Measurements from ENCODE around the gene TOX2. TPM values are rescaled to one million over a fixed set of nuclear protein-coding genes. Genes with fewer than 3 reads are reported as not detected.

Gene TOX2
- total RNA-seq, 6 experiments from 2014 or later = 1.5 to 5.0 (median 2.2) TPM

DNA sequence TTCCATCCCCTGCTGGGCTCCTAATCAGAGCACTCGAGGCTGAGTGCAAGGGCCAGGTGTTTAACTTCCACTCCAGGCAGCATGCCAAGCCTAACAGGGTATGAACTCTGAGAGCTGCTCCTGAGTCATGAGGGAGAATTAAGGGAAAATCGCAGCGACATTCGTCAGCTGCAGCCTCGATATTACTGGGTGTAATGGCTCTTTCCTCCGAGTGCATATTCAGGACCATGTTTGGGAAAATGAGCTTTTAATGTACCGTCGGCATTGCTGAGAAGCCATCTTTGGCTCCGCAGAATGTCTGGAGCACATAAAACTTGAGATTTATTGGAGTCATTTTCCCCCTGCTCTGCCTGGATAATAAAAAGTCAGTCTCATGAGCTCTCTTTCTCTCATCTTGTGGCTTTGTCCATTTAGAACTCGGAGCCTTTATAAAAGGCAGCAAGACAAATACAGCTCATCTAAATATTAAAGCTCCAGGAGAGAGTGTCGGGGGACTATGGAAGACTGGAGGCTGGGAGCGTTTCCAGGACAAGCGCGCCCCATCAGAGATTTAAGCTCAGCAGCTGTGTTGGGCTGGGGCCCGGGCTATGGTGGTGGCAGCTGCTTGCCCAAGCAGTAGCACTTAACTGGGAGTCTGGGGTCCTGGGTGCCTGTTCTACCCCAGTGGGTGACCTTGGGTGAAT is 103.7 kb downstream of the TOX2 start:
- ATAC-seq = peak; percentile 55 to 85 (median 70)
- TF ChIP-seq, protein P1, sequence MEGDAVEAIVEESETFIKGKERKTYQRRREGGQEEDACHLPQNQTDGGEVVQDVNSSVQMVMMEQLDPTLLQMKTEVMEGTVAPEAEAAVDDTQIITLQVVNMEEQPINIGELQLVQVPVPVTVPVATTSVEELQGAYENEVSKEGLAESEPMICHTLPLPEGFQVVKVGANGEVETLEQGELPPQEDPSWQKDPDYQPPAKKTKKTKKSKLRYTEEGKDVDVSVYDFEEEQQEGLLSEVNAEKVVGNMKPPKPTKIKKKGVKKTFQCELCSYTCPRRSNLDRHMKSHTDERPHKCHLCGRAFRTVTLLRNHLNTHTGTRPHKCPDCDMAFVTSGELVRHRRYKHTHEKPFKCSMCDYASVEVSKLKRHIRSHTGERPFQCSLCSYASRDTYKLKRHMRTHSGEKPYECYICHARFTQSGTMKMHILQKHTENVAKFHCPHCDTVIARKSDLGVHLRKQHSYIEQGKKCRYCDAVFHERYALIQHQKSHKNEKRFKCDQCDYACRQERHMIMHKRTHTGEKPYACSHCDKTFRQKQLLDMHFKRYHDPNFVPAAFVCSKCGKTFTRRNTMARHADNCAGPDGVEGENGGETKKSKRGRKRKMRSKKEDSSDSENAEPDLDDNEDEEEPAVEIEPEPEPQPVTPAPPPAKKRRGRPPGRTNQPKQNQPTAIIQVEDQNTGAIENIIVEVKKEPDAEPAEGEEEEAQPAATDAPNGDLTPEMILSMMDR (IDR thresholded peaks at IDR 0.05) = no peak
- no peak for TF ChIP-seq POLR2A (IDR thresholded peaks at IDR 0.05)
- Histone ChIP-seq H3K27ac (no peak overlapping the region), H3K4me3 (no peak overlapping the region), H3K4me1 (no peaks in the 10 kb centered on the region), H3K27me3 (no peaks in the 10 kb centered on the region), H3K36me3 (no peaks in the 10 kb centered on the region), H3K9me3 (no peaks in the 10 kb centered on the region)
- intact Hi-C loops (cut with DNase I) = no loop called here
- WGBS (ENCODE audit: insufficient coverage, low coverage, low lambda C conversion rate, missing lambda C conversion rate) = 40% methylated on average over 11 of the region's 15 CpGs
- peak in 1 of 3 donors; percentile 76 for DNase-seq

DNA sequence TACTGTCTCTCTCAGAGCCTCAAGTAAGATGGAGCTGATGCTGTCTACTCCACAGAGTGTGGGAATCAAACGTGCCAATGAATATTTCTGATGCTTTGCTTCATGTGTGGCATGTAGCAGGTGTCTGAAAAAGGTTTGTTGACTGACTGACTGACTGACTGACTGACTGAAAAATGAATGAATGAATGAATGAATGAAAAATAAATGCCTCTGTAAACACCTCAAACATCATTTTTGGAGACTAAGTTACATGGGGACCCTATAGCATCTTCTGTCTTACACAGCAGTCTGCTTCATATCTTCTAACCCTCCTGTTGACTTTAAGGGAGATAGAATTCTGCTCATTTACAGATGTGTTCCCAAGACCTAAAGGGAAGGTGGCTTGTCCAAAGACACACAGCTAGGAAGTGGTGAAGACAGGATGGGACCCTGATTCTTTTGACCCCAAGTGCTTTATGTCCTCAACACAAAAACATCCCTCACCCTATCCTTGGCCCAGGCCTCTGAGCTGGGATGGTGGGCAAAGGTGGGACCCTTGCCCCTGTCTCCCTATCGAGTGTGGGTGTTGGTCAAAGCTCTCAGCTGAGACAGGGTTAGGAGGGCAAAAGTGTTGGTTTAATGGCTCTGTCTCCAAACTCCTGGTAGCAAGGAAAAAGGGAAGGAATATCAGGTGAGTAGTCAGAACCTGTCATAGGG is 104.4 kb downstream of the TOX2 start:
- DNase-seq (no peak), ATAC-seq (no peak)
- no peaks in the 10 kb centered on the region for H3K4me1 ChIP-seq
- TF ChIP-seq POLR2A (IDR thresholded peaks at IDR 0.05) = no peak
- TF ChIP-seq, protein P1 (IDR thresholded peaks at IDR 0.05) = no peak
- no peak overlapping the region for H3K27ac ChIP-seq
- intact Hi-C loops (cut with DNase I) = no loop called here
- no peaks in the 10 kb centered on the region for H3K36me3 ChIP-seq
- H3K27me3 ChIP-seq = no peaks in the 10 kb centered on the region
- WGBS (ENCODE audit: insufficient coverage, low coverage, low lambda C conversion rate, missing lambda C conversion rate) = 49% methylated on average over 2 of the region's 2 CpGs
- no peaks in the 10 kb centered on the region for H3K9me3 ChIP-seq
- H3K4me3 ChIP-seq = no peak overlapping the region

DNA sequence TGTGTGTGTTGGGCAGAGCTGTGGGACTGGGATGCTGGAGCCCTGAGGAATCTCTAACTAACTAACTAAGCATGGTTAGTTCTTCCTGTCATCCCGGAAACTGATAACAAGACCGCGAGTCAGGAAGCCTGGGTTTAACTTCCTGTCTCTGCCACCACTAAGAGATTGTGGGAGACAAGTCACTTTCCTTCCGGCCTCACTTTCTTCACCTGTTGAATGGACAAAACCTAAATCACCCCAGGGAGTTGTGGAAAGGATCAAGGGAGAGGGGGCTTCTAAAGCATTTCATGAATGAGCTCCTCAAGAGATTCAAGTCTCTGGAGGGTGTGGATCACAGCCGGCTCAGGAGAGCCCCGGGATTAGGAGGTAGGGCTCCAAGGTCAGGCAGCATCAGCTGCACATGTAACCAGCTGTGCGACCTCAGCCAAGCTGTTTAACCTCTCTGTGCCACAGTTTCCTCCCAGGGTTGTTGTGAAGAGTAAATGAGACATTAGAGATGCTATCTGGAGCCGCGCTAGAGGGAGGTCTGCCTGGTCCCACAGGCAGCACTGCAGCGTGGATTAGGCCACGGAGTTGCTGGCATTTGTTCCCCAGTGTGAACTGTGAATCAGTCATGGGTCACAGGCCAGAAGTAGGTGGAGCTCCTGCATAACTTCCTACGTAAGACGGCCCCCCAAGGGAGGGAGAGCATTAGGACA is 105.1 kb downstream of the TOX2 start:
- Histone ChIP-seq H3K27me3 (no peaks in the 10 kb centered on the region), H3K27ac (no peak overlapping the region), H3K36me3 (no peaks in the 10 kb centered on the region), H3K4me3 (no peak overlapping the region), H3K9me3 (no peaks in the 10 kb centered on the region), H3K4me1 (no peaks in the 10 kb centered on the region)
- DNase-seq (no peak), ATAC-seq (peak; percentile 17 to 36 (median 23))
- intact Hi-C loops (cut with DNase I) = no loop called here
- no peak for TF ChIP-seq POLR2A (IDR thresholded peaks at IDR 0.05)
- TF ChIP-seq, protein P1 (IDR thresholded peaks at IDR 0.05) = no peak
- WGBS (ENCODE audit: insufficient coverage, low coverage, low lambda C conversion rate, missing lambda C conversion rate) = 30% methylated on average over 6 of the region's 13 CpGs

DNA sequence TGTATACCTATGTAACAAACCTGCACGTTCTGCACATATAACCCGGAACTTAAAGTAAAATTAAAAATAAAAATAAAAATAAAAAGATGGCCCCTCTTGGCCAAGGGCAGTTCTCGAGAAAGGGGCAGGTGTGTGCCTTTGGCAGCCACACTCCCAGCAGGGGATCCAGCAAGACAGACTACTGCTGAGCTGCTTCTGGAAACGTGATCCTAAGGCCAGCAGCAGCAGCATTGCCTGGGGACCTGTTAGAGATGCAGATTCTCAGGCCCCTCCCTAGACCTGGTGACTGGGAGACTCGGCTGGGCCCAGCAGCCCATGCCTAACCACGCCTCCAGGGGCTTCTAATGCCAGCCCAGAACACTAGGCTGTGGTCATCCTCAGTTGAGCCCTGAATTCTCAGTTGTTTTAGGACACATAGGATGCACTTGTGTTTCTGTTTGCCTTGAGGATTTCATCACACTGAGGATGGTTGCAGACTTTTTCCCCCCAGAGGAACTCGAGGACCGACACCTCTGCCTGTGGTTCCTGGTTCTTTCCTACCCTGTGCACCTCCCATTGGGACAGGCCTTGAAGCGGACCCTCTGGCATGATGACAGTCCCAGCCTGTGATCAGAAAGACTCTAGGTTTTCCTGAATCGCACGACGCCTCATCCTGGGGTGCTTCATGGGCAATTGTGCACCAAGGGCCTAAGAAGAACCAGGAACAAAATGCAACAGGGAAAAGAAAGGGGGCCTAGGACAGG is 105.9 kb downstream of the TOX2 start:
- no peak for TF ChIP-seq POLR2A (IDR thresholded peaks at IDR 0.05)
- TF ChIP-seq, protein P1 (IDR thresholded peaks at IDR 0.05) = no peak
- ATAC-seq (no peak), DNase-seq (no peak)
- H3K36me3 ChIP-seq = no peaks in the 10 kb centered on the region
- intact Hi-C loops (cut with DNase I) = no loop called here
- 79% methylated on average over 7 of the region's 12 CpGs for WGBS (ENCODE audit: insufficient coverage, low coverage, low lambda C conversion rate, missing lambda C conversion rate)
- no peaks in the 10 kb centered on the region for H3K27me3 ChIP-seq
- no peaks in the 10 kb centered on the region for H3K4me1 ChIP-seq
- H3K9me3 ChIP-seq = no peaks in the 10 kb centered on the region
- H3K4me3 ChIP-seq = no peak overlapping the region
- no peak overlapping the region for H3K27ac ChIP-seq
